Adrenal gland (tissue), 5 donors: ENCODE data around the gene DNAJC5.

Experiments
- CTCF ChIP-seq, 6 experiments: fragments of 450-650 bp in 4 of 6; fragments of 200-600 bp in 2 of 6; sonication (generic) in 1 of 6; IDR thresholded peaks; 1 replicate in 5 of 6; 2 replicates in 1 of 6; pipeline versions ENCODE4 v1.5.1 to v1.8.0; 2016 to 2021; ENCODE audit warnings: antibody characterized with exemption in 6 of 6, mild to moderate bottlenecking in 2 of 6, moderate library complexity in 1 of 6
- POLR2A ChIP-seq, 2 donors: fragments of 450-650 bp; IDR thresholded peaks; one replicate each; pipeline ENCODE4 v1.6.1; 2017; ENCODE audit warnings: antibody characterized with exemption in 2 of 2, mild to moderate bottlenecking in 2 of 2, moderate library complexity in 1 of 2
- donor health status: DM: no; HTN: no; CAD: no.

DNA sequence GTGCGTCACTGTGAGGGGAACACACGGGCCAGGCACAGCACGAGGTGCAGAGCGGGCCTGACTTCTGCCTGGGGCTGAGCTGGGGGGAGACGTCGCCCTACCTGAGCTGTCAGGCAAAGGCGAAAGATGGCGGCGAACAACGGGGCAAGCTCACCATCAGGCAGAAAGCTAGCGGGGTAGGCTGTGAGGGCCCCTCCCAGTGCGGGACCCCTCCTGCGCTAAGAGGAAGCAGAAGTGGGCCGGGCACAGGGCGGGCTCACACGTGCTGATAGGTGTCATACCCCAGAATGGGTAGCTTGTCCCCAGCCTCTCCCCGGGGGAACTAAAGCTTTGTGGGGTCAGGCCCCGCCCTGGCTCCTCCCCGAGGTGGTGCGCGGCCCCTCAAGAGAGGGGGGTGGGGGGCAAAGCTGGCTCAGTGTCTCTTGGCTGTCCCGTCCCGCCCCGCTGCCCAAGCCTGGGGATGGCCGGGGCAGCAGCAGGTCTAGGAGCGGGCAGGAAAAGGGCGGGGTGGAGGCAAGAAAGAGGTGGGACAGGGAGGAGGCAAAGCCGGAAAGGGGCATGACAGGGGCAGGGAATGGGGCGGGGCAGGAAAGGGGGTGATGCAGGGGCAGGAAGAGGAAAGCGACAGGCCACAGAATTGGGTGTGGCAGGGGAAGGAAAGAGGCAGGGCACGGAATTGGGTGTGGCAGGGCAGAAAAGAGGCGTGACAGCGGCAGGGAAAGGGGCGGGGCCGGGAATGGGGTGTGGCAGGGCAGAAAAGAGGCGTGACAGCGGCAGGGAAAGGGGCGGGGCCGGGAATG is 46.6 kb downstream of the DNAJC5 start:
- TF ChIP-seq CTCF (IDR thresholded peaks at IDR 0.05): no peak
- no peak for TF ChIP-seq POLR2A (IDR thresholded peaks at IDR 0.05)
